Parathyroid adenoma (tissue), 2 donors: Measurements from ENCODE around the gene ENOX1.

Experiments
- H2AFZ ChIP-seq: fragments of 300-600 bp; sonication (generic); one replicate; pipeline ENCODE4 v1.7.0; 2017; ENCODE audit warnings: antibody characterized with exemption, mild to moderate bottlenecking
- H3K27ac ChIP-seq: fragments of 300-600 bp; sonication (generic); one replicate; pipeline ENCODE4 v1.7.0; 2017
- H3K27me3 ChIP-seq: fragments of 300-600 bp; sonication (generic); one replicate; pipeline ENCODE4 v1.7.0; 2017; ENCODE audit warnings: low read length; ENCODE audit not compliant: control insufficient read depth, insufficient read depth
- H3K36me3 ChIP-seq: fragments of 300-600 bp; sonication (generic); one replicate; pipeline ENCODE4 v1.7.0; 2017; ENCODE audit warnings: low read length; ENCODE audit not compliant: control insufficient read depth, insufficient read depth
- H3K4me1 ChIP-seq: fragments of 300-600 bp; sonication (generic); one replicate; pipeline ENCODE4 v1.7.0; 2017; ENCODE audit warnings: control low read depth
- H3K4me2 ChIP-seq: fragments of 300-600 bp; sonication (generic); one replicate; pipeline ENCODE4 v1.7.0; 2017; ENCODE audit warnings: low read length
- H3K4me3 ChIP-seq: fragments of 300-600 bp; sonication (generic); one replicate; pipeline ENCODE4 v1.7.0; 2017; ENCODE audit warnings: low read depth, low read length
- H3K79me2 ChIP-seq: fragments of 300-600 bp; sonication (generic); one replicate; pipeline ENCODE4 v1.7.0; 2017; ENCODE audit warnings: control low read depth
- H3K9ac ChIP-seq: fragments of 300-600 bp; sonication (generic); one replicate; pipeline ENCODE4 v1.7.0; 2017; ENCODE audit warnings: mild to moderate bottlenecking
- H3K9me3 ChIP-seq: fragments of 300-600 bp; sonication (generic); one replicate; pipeline ENCODE4 v1.7.0; 2017; ENCODE audit warnings: low read length; ENCODE audit not compliant: control insufficient read depth
- CTCF ChIP-seq: fragments of 300-600 bp; sonication (generic); IDR thresholded peaks from one replicate; pipeline ENCODE4 v1.7.0; 2017; ENCODE audit warnings: antibody characterized with exemption, mild to moderate bottlenecking
- donor health status: primary hyperparathyroidism.

The ENOX1 gene

DNA sequence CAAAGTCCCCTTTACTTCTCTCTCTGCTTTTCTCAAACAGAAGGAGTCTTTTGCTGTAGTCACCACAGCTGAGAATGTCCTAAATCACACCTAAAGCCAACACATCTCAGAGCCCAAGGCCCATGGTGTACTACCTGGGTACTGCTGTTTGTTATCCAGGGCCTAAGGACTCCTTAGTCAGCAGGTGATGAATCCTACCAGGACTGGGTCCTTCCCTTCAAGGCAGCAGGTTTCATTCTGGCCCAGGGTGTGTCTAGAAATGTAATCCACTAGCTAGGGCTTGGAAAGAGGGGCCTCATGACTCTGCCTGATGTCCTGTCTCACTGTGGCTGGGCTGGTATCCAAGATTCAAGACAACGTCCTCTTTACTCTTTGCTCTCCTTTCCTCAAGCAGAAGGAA is 36.2 kb upstream of the ENOX1 start:
- H3K4me2 ChIP-seq, result no peak overlapping the region
- H3K9me3 ChIP-seq, result no peaks in the 10 kb centered on the region
- no peak overlapping the region for H3K27ac ChIP-seq
- H3K4me1 ChIP-seq, result no peaks in the 10 kb centered on the region
- no peak overlapping the region for H3K4me3 ChIP-seq
- TF ChIP-seq CTCF, result no peak
- no peaks in the 10 kb centered on the region for H3K27me3 ChIP-seq
- H3K79me2 ChIP-seq, result no peaks in the 10 kb centered on the region
- H2AFZ ChIP-seq, result no peak overlapping the region
- H3K9ac ChIP-seq, result no peak overlapping the region
- H3K36me3 ChIP-seq, result no peaks in the 10 kb centered on the region

GRCh38 chr13:43816401-43816889 is 29.7 kb upstream of the ENOX1 start:
- no peaks in the 10 kb centered on the region for H3K9me3 ChIP-seq
- TF ChIP-seq CTCF, result no peak
- no peak overlapping the region for H3K4me3 ChIP-seq
- H3K9ac ChIP-seq, result no peak overlapping the region
- no peak overlapping the region for H2AFZ ChIP-seq
- H3K27ac ChIP-seq, result no peak overlapping the region
- H3K27me3 ChIP-seq, result no peaks in the 10 kb centered on the region
- no peaks in the 10 kb centered on the region for H3K36me3 ChIP-seq
- no peaks in the 10 kb centered on the region for H3K4me1 ChIP-seq
- H3K79me2 ChIP-seq, result no peaks in the 10 kb centered on the region
- no peak overlapping the region for H3K4me2 ChIP-seq

DNA sequence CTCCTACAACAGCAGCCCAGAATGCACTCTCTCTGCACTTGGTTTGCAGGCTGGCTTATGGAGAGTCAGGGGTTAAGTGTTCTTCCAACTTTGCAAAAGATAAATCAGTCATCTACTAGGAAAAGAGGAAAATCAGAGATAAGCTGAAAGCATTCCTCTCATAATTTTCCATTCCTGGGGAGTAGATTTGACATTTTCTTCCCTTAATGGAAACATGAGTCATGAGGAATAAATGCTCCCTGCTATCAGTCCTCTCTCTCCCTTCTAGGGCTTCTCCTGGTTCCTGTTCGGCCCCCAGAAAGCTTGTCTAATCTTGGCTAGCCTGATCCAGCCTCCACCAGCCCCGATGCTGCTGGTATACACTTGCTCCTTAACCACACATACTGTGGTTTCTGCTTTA is 28.4 kb upstream of the ENOX1 start:
- Histone ChIP-seq H2AFZ (no peak overlapping the region), H3K4me2 (no peak overlapping the region), H3K9ac (no peak overlapping the region), H3K4me3 (no peak overlapping the region), H3K27ac (no peak overlapping the region), H3K79me2 (no peaks in the 10 kb centered on the region), H3K36me3 (no peaks in the 10 kb centered on the region), H3K4me1 (no peaks in the 10 kb centered on the region), H3K27me3 (no peaks in the 10 kb centered on the region), H3K9me3 (no peaks in the 10 kb centered on the region)
- TF ChIP-seq CTCF, result no peak

DNA sequence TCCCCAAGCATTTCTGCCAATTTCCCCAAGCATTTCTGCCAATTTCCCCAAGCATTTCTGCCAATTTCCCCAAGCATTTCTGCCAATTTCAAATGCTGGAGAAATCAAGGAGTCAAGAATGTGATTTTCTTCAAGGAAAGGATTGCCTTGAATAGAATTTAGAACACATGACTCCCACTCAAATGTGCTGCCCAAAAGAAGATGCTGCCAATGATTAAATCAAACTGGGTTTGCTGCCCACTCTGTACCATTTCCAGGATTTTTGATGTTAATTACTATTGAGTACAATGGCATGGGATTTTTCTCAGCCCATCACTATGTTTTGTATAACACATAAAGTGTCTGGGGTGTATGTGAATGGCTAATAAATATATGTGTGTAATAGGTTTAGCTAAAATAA is 21.9 kb upstream of the ENOX1 start:
- no peaks in the 10 kb centered on the region for H3K36me3 ChIP-seq
- H3K4me2 ChIP-seq, result no peak overlapping the region
- no peaks in the 10 kb centered on the region for H3K9me3 ChIP-seq
- H3K27me3 ChIP-seq, result no peaks in the 10 kb centered on the region
- no peak overlapping the region for H3K4me3 ChIP-seq
- no peaks in the 10 kb centered on the region for H3K79me2 ChIP-seq
- H3K9ac ChIP-seq, result no peak overlapping the region
- H3K27ac ChIP-seq, result no peak overlapping the region
- H2AFZ ChIP-seq, result no peak overlapping the region
- H3K4me1 ChIP-seq, result no peaks in the 10 kb centered on the region
- TF ChIP-seq CTCF, result no peak

- Histone ChIP-seq H3K4me2 (no peak overlapping the region), H3K9ac (no peak overlapping the region), H3K4me1 (no peaks in the 10 kb centered on the region), H2AFZ (no peak overlapping the region), H3K36me3 (no peaks in the 10 kb centered on the region), H3K27me3 (no peaks in the 10 kb centered on the region), H3K4me3 (no peak overlapping the region), H3K27ac (no peak overlapping the region), H3K79me2 (no peaks in the 10 kb centered on the region), H3K9me3 (no peaks in the 10 kb centered on the region)
- TF ChIP-seq CTCF, result no peak
Measured at GRCh38 chr13:43805681-43806128, 18.9 kb upstream of the ENOX1 start.
